NK-92 (cell line): ENCODE measurements around the gene APOA4.
A peak's percentile ranks its signal among the peaks of the same experiment; 100 is the strongest.

ENCODE experiments used
- DNase-seq: peaks from one replicate; lab custom pipeline; 2025; ENCODE audit not compliant: unreplicated experiment; lab: John Stamatoyannopoulos, UW

Gene APOA4

GRCh38 chr11:116786326-116786725 lies 36.8 kb downstream of the APOA4 start:
- no peak for DNase-seq

GRCh38 chr11:116782728-116783127 lies 40.4 kb downstream of the APOA4 start:
- no peak for DNase-seq

GRCh38 chr11:116778556-116778955 lies 44.5 kb downstream of the APOA4 start:
- no peak for DNase-seq

DNA sequence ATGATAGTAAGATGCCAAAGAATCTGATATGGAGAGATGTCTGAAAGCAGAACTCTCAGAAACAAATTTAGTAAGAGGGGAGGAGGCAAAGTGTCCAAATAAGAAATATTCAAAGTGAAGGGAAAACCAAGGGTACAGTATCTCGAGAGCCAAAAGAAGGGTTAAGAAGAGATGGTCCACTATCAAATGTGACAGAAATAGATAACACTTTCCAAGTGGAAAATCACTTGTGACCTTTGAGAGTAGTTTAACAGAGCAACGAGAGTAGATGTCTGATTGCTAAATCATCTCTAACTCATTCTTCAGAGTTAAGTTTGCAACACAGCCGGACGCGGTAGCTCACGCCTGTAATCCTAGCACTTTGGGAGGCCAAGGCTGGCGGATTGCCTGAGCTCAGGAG lies 46.0 kb downstream of the APOA4 start:
- DNase-seq: no peak

DNA sequence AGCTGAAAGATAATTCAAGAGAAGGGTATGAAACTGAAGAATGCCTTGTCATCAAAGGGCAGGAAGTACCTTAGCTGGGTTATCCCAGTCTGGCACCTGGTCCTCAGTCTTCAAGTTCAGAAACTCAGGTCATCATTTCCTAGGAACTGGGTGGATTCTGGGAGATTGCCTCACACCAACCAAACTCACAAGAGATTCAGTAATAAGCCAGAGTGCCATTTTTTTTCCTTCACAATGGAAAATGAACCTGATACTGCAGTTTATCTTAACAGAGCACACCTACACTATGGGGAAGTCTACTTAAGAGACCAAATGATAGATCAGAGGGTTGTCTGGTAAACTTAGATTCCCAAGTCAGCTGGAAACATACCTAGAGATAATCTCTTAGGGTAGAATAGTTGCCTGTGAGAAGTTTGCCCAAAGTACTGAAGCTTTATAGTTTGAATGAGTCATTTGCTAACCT lies 46.6 kb downstream of the APOA4 start:
- DNase-seq: no peak

- DNase-seq: no peak
Measured at GRCh38 chr11:116775975-116776374, 47.1 kb downstream of the APOA4 start.

DNA sequence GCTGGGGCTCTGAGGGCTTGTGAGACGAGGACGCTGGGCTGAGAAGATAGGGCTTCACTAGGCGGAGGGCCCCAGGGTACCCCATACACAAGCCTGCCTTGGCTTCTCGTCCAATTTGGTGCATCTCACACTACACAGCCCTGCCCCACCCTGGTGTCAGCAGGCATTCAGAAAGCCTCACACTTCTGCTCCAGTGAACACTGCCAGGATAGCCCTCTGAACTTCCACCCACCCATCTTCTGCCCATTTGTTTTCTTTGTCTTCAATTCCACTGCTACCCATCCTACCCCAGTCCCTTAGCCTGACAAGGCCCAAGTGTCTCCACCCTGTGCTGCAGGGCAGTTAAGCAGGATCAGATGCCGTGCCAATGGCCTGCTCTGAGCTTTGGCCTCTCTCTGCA lies 48.4 kb downstream of the APOA4 start:
- no peak for DNase-seq

- DNase-seq: no peak
Measured at GRCh38 chr11:116773203-116774097, 49.7 kb downstream of the APOA4 start.

DNA sequence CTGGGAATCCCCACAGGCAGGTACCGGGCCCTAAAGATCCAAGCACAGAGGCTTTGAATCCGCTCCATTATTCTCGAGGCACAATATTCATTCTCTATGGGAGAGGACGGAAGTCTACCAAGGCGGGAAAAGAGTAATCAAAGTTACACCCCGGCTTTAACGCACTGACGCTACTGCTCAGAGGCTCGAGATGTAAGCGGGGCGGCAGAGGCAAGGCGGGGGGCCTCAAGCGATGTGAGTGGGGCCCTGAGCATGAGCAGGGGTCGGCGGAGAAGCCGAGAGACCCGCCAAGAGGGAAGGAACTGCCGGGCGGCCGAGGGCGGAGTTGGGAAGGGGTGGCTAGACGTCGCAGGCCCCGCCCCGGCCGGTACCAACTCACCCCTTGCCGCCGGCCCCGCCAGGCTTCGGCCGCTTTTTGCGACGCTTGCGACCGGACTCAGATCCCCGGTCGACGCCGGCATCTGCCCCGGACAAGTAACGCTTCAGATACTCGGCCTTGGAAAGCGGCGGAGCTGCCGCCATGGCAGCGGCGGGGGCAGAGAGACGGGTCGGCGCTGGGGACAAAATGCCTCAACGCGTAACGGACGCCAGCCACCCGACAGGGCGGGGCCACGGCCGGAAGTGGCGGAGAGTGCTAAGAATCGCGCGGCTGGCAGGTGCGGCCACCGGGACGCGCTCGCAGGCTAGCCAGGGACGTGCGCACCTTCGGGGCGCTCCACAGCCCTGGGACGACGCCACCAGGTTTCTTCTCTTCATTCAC lies 50.5 kb downstream of the APOA4 start, which contains the start of gene BUD13:
TSS of gene BUD13 (minus strand) at position 545 of the 760 bp plus-strand sequence. CDS start at position 522, 23 bp downstream.
- DNase-seq: peak; percentile 20

- DNase-seq: no peak
Measured at GRCh38 chr11:116771935-116772334, 51.2 kb downstream of the APOA4 start.
